ENCODE results near the gene ARL15. TPM values are rescaled to one million over a fixed set of nuclear protein-coding genes. Genes with fewer than 3 reads are reported as not detected.

ARL15 gene
- total and polyA plus RNA-seq, 2 of the 8 experiments (the other 6 are each of a cell fraction or from before 2014, with no cell fraction given) = 9.9 to 21.2 TPM

- ChIA-PET POLR2A (ENCODE audit: partially characterized antibody) (interaction anchor here (1.1 kb wide), 1 partner anchor 15 kb away, joined by 4 read pairs; no protein-coding TSS in a partner anchor), CTCF (ENCODE audit: partially characterized antibody) (interaction anchor here (0.6 to 1.9 kb wide), 7 partner anchors 11 to 1116 kb away, joined by 3 to 9 read pairs (median 3); no protein-coding TSS in a partner anchor)
- H2BK20ac ChIP-seq (ENCODE audit: low read length) = no peak overlapping the region
- H3K23ac ChIP-seq (ENCODE audit: insufficient read length) = no peak overlapping the region
- no peak overlapping the region for H3K9ac ChIP-seq (replicated peaks in 1 of 4; ENCODE audit: extremely low read depth in 1 of 4, low read depth in 3 of 4, low read length in 3 of 4)
- no peak overlapping the region for H3K27ac ChIP-seq (ENCODE audit: low read depth, low read length)
- H2BK15ac ChIP-seq (ENCODE audit: low read length) = no peak overlapping the region
- H3K4ac ChIP-seq (replicated peaks; ENCODE audit: insufficient read length, low read depth, low read length) = no peak overlapping the region
- no peaks in the 10 kb centered on the region for H3K9me3 ChIP-seq (ENCODE audit: insufficient read depth in 2 of 2, low read depth in 1 of 2, low read length in 1 of 2)
- DNase-seq (ENCODE audit: low read depth in 1 of 2, low spot score in 2 of 2) (no peak), FAIRE-seq (no peak)
- no peaks in the 10 kb centered on the region for H3K79me2 ChIP-seq (ENCODE audit: control insufficient read depth in 1 of 2, insufficient read depth in 2 of 2, low read length in 2 of 2)
- H4K20me1 ChIP-seq (replicated peaks in 1 of 2; ENCODE audit: control insufficient read depth in 1 of 2, insufficient read depth in 2 of 2, low read length in 2 of 2) = no peaks in the 10 kb centered on the region
- no peak overlapping the region for H2BK12ac ChIP-seq (ENCODE audit: low read depth, low read length)
- peaks cover 0 to 2% (median 0%) of the 10 kb centered on the region in 4 experiments; a peak in 1 of 7 replicates for H3K27me3 ChIP-seq (replicated peaks in 1 of 4; ENCODE audit: control insufficient read depth in 3 of 4, extremely low read depth in 1 of 4, insufficient read depth in 3 of 4, low read length in 3 of 4)
- H4K8ac ChIP-seq (ENCODE audit: extremely low read depth, insufficient read depth, low read length) = no peak overlapping the region
- no peaks in the 10 kb centered on the region for H3K4me1 ChIP-seq (replicated peaks in 1 of 4; ENCODE audit: control insufficient read depth in 3 of 4, insufficient read depth in 4 of 4, low read length in 3 of 4)
- TF ChIP-seq MAFK (IDR thresholded peaks at IDR 0.05; ENCODE audit: low read depth, low read length) (no peak), POLR2AphosphoS5 (IDR thresholded peaks at IDR 0.05; ENCODE audit: low read depth, low read length) (no peak), ATF2 (IDR thresholded peaks at IDR 0.05; ENCODE audit: low read length) (no peak), ASH2L (IDR thresholded peaks at IDR 0.05; ENCODE audit: low read length) (no peak), RNF2 (IDR thresholded peaks at IDR 0.05; ENCODE audit: borderline replicate concordance, low read depth, low read length, missing control alignments, poor library complexity, severe bottlenecking) (no peak), SUZ12 (IDR thresholded peaks at IDR 0.05; ENCODE audit: low read length) (no peak), ATF3 (IDR thresholded peaks at IDR 0.05; ENCODE audit: insufficient read depth, low read depth, low read length) (no peak)
- H3K36me3 ChIP-seq (ENCODE audit: control insufficient read depth in 2 of 4, insufficient read depth in 4 of 4, low read length in 3 of 4) = no peaks in the 10 kb centered on the region
- no peak overlapping the region for H2BK120ac ChIP-seq (replicated peaks; ENCODE audit: low read depth, low read length)
- 86% methylated on average over 5 of the region's 5 CpGs; no CpG with 5 or more reads in 1 of the 2 experiments for WGBS, 2 experiments (ENCODE audit: extremely low coverage in 1 of 2, insufficient coverage in 1 of 2, insufficient read length in 1 of 2, insufficient replicate concordance in 2 of 2, low coverage in 1 of 2, low lambda C conversion rate in 2 of 2, missing lambda C conversion rate in 1 of 2)
- H2AK5ac ChIP-seq (ENCODE audit: low read depth, low read length) = no peak overlapping the region
- H2AFZ ChIP-seq (ENCODE audit: low read length) = no peak overlapping the region
- no peak overlapping the region for H3K56ac ChIP-seq (replicated peaks; ENCODE audit: insufficient read length, low read depth, low read length)
- H4K5ac ChIP-seq (ENCODE audit: insufficient read length, low read depth, low read length) = no peak overlapping the region
- H3K18ac ChIP-seq (ENCODE audit: extremely low read depth, low read length) = no peak overlapping the region
- no peak overlapping the region for H4K91ac ChIP-seq (replicated peaks; ENCODE audit: insufficient read length, low read length)
- no peaks in the 10 kb centered on the region for H3K79me1 ChIP-seq (ENCODE audit: low read depth, low read length)
- no peak overlapping the region for H3K4me3 ChIP-seq (ENCODE audit: extremely low read depth in 1 of 4, insufficient read depth in 2 of 4, low read depth in 3 of 4, low read length in 4 of 4)
- H3K4me2 ChIP-seq (ENCODE audit: insufficient read depth in 1 of 2, low read depth in 2 of 2, low read length in 2 of 2) = no peak overlapping the region
- H3K14ac ChIP-seq (ENCODE audit: insufficient read length) = no peak overlapping the region
- peaks cover 5% of the 10 kb centered on the region for H3K23me2 ChIP-seq (ENCODE audit: low read depth, low read length)
- no peak overlapping the region for H2BK5ac ChIP-seq (ENCODE audit: low read depth, low read length)
Observed at GRCh38 chr5:54315736-54316528, 5.6 kb upstream of the ARL15 start.

Data from H1 (cell line).